H1 (cell line): ENCODE measurements around the gene AFG1L. TPM values are rescaled to one million over a fixed set of nuclear protein-coding genes. Genes with fewer than 3 reads are reported as not detected.

Experiments used
- CTCF ChIA-PET: fragments of 300-600 bp; sonication (Branson Sonifier 250); formaldehyde crosslinking; loops from one replicate; lab custom pipeline; 2021; ENCODE audit not compliant: partially characterized antibody; lab: Charles Lee
- POLR2A ChIA-PET: fragments of 300-600 bp; sonication (Branson Sonifier 250); formaldehyde crosslinking; loops from one replicate; lab custom pipeline; 2021; ENCODE audit warnings: inconsistent platforms; ENCODE audit not compliant: partially characterized antibody; lab: Charles Lee
- DNase-seq, 2 experiments: peaks; one replicate each; pipeline versions ENCODE4 v3.0.0 to v3.0.0-alpha.2; 2010 to 2022; ENCODE audit warnings: low spot score in 2 of 2, low read depth in 1 of 2, mixed read lengths in 1 of 2
- FAIRE-seq: peaks from 2 replicates; lab custom pipeline; 2011; peaks lifted over from hg19 to GRCh38; lab: Jason Lieb, UNC
- H2AFZ ChIP-seq: 2 replicates; pipeline ENCODE4 v1.8.1; 2012; ENCODE audit warnings: low read length, inconsistent platforms
- H2AK5ac ChIP-seq: 2 replicates; pipeline ENCODE4 v1.6.1; 2013; ENCODE audit warnings: low read depth, low read length
- H2BK120ac ChIP-seq: replicated peaks from 2 replicates; pipeline ENCODE3; 2013; ENCODE audit warnings: low read depth, low read length, inconsistent platforms
- H2BK12ac ChIP-seq: 2 replicates; pipeline ENCODE4 v1.6.1; 2013; ENCODE audit warnings: low read depth, low read length
- H2BK15ac ChIP-seq: 2 replicates; pipeline ENCODE4 v1.6.1; 2013; ENCODE audit warnings: low read length
- H2BK20ac ChIP-seq: 2 replicates; pipeline ENCODE4 v1.6.1; 2013; ENCODE audit warnings: low read length
- H2BK5ac ChIP-seq: 2 replicates; pipeline ENCODE4 v1.6.1; 2013; ENCODE audit warnings: low read depth, low read length
- H3K14ac ChIP-seq: 2 replicates; pipeline ENCODE4 v1.6.1; 2013; ENCODE audit warnings: inconsistent platforms; ENCODE audit not compliant: insufficient read length
- H3K18ac ChIP-seq: 2 replicates; pipeline ENCODE4 v1.6.1; 2013; ENCODE audit warnings: low read length; ENCODE audit errors: extremely low read depth
- H3K23ac ChIP-seq: 2 replicates; pipeline ENCODE4 v1.6.1; 2013; ENCODE audit warnings: inconsistent platforms; ENCODE audit not compliant: insufficient read length
- H3K23me2 ChIP-seq: 2 replicates; pipeline ENCODE4 v1.6.1; 2013; ENCODE audit warnings: low read depth, low read length
- H3K27ac ChIP-seq: 2 replicates; pipeline ENCODE4 v1.6.1; 2011; ENCODE audit warnings: low read depth, low read length, inconsistent platforms
- H3K27me3 ChIP-seq, 4 experiments: replicated peaks in 1 of 4; 1 replicate in 1 of 4; 2 replicates in 3 of 4; pipeline versions ENCODE4 v1.6.1 to v1.8.1; 2011 to 2013; ENCODE audit warnings: low read length in 3 of 4, mild to moderate bottlenecking in 3 of 4, inconsistent platforms in 2 of 4, mixed read lengths in 2 of 4, moderate library complexity in 1 of 4; ENCODE audit not compliant: control insufficient read depth in 3 of 4, insufficient read depth in 3 of 4; ENCODE audit errors: extremely low read depth in 1 of 4
- H3K36me3 ChIP-seq, 4 experiments: 2 replicates each; pipeline versions ENCODE4 v1.6.1 to v1.8.1; 2011 to 2013; ENCODE audit warnings: mild to moderate bottlenecking in 4 of 4, low read length in 3 of 4, moderate library complexity in 2 of 4, control low read depth in 1 of 4, inconsistent platforms in 1 of 4; ENCODE audit not compliant: insufficient read depth in 4 of 4, control insufficient read depth in 2 of 4
- H3K4ac ChIP-seq: replicated peaks from 2 replicates; pipeline ENCODE3; 2013; ENCODE audit warnings: low read length, low read depth, mixed read lengths, inconsistent platforms; ENCODE audit not compliant: insufficient read length
- H3K4me1 ChIP-seq, 4 experiments: replicated peaks in 1 of 4; 1 replicate in 1 of 4; 2 replicates in 3 of 4; pipeline versions ENCODE4 v1.6.1 to v1.8.1; 2011 to 2013; ENCODE audit warnings: low read length in 3 of 4, inconsistent platforms in 2 of 4, mixed read lengths in 1 of 4; ENCODE audit not compliant: insufficient read depth in 4 of 4, control insufficient read depth in 3 of 4
- H3K4me2 ChIP-seq, 2 experiments: 2 replicates each; pipeline versions ENCODE4 v1.6.1 to v1.8.1; 2011 to 2013; ENCODE audit warnings: low read depth in 2 of 2, low read length in 2 of 2, control low read depth in 1 of 2, inconsistent platforms in 1 of 2, mild to moderate bottlenecking in 1 of 2; ENCODE audit not compliant: insufficient read depth in 1 of 2
- H3K4me3 ChIP-seq, 4 experiments: fragments of 200-600, 300-600 bp in 1 of 4; sonication (generic), shearing (Covaris generic), sonication (Bioruptor Twin) in 1 of 4; 2 replicates each; pipeline versions ENCODE4 v1.5.1 to v1.8.1; 2011 to 2016; ENCODE audit warnings: low read length in 4 of 4, low read depth in 3 of 4, control low read depth in 2 of 4, inconsistent platforms in 2 of 4, mild to moderate bottlenecking in 2 of 4, mixed read lengths in 1 of 4, moderate library complexity in 1 of 4; ENCODE audit not compliant: insufficient read depth in 2 of 4; ENCODE audit errors: extremely low read depth in 1 of 4
- H3K56ac ChIP-seq: replicated peaks from 2 replicates; pipeline ENCODE3; 2013; ENCODE audit warnings: low read depth, mild to moderate bottlenecking, mixed read lengths, low read length, inconsistent platforms; ENCODE audit not compliant: insufficient read length
- H3K79me1 ChIP-seq: 2 replicates; pipeline ENCODE4 v1.6.1; 2013; ENCODE audit warnings: low read depth, low read length, control low read depth
- H3K79me2 ChIP-seq, 2 experiments: 2 replicates each; pipeline versions ENCODE4 v1.6.1 to v1.8.1; 2012 to 2013; ENCODE audit warnings: low read length in 2 of 2, mild to moderate bottlenecking in 2 of 2, inconsistent platforms in 1 of 2; ENCODE audit not compliant: insufficient read depth in 2 of 2, control insufficient read depth in 1 of 2
- H3K9ac ChIP-seq, 4 experiments: replicated peaks in 1 of 4; 1 replicate in 1 of 4; 2 replicates in 3 of 4; pipeline versions ENCODE4 v1.6.1 to v1.8.1; 2011 to 2013; ENCODE audit warnings: low read depth in 3 of 4, low read length in 3 of 4, control low read depth in 2 of 4, mild to moderate bottlenecking in 2 of 4, moderate library complexity in 2 of 4, inconsistent platforms in 1 of 4; ENCODE audit errors: extremely low read depth in 1 of 4
- H3K9me3 ChIP-seq, 2 experiments: 2 replicates each; pipeline versions ENCODE4 v1.6.1 to v1.8.1; 2012 to 2013; ENCODE audit warnings: mild to moderate bottlenecking in 2 of 2, moderate library complexity in 2 of 2, control low read depth in 1 of 2, inconsistent platforms in 1 of 2, low read depth in 1 of 2, low read length in 1 of 2, mixed read lengths in 1 of 2; ENCODE audit not compliant: insufficient read depth in 2 of 2
- H4K20me1 ChIP-seq, 2 experiments: replicated peaks in 1 of 2; 2 replicates each; pipeline versions ENCODE3 to v1.8.1; 2011 to 2013; ENCODE audit warnings: inconsistent platforms in 2 of 2, low read length in 2 of 2, mild to moderate bottlenecking in 1 of 2; ENCODE audit not compliant: insufficient read depth in 2 of 2, control insufficient read depth in 1 of 2
- H4K5ac ChIP-seq: 2 replicates; pipeline ENCODE4 v1.6.1; 2013; ENCODE audit warnings: low read length, low read depth, mixed read lengths, inconsistent platforms; ENCODE audit not compliant: insufficient read length
- H4K8ac ChIP-seq: 2 replicates; pipeline ENCODE4 v1.8.0; 2013; ENCODE audit warnings: mild to moderate bottlenecking, moderate library complexity, low read length, inconsistent platforms; ENCODE audit not compliant: insufficient read depth; ENCODE audit errors: extremely low read depth
- H4K91ac ChIP-seq: replicated peaks from 2 replicates; pipeline ENCODE3; 2013; ENCODE audit warnings: low read length, mixed read lengths, inconsistent platforms; ENCODE audit not compliant: insufficient read length
- CREB1 ChIP-seq: IDR thresholded peaks from 2 replicates; pipeline ENCODE4 v1.6.1; 2012; ENCODE audit warnings: inconsistent platforms
- POU5F1 ChIP-seq: IDR thresholded peaks from 2 replicates; pipeline ENCODE4 v1.6.1; 2011; ENCODE audit warnings: low read depth, mild to moderate bottlenecking, low read length, moderate library complexity
- ZNF274 ChIP-seq: IDR thresholded peaks from 2 replicates; pipeline ENCODE4 v1.7.0; 2012; ENCODE audit warnings: low read length, borderline replicate concordance; ENCODE audit errors: extremely low read depth
- WGBS, 2 experiments: shearing (Covaris generic) in 1 of 2; methylation state at CpG; one replicate each; pipeline versions ENCODE4 v1.1.6 to v1.1.7; 2013 to 2015; ENCODE audit warnings: low lambda C conversion rate in 2 of 2, mixed read lengths in 2 of 2, inconsistent platforms in 1 of 2, low coverage in 1 of 2, missing lambda C conversion rate in 1 of 2; ENCODE audit not compliant: insufficient replicate concordance in 2 of 2, insufficient coverage in 1 of 2, insufficient read length in 1 of 2; ENCODE audit errors: extremely low coverage in 1 of 2, missing lambda C conversion rate in 1 of 2; 5-methylcytosine and 5-hydroxymethylcytosine counted together
- polyA plus RNA-seq, 7 experiments: library from polyadenylated mRNA; depleted of rRNA in 3 of 7; stranded (reverse) in 5 of 7; unstranded in 2 of 7; fragments of >200 nt in 5 of 7; fragments of 200-250 nt in 2 of 7; gene quantifications; 1 replicate in 5 of 7; 2 replicates in 1 of 7; 4 replicates in 1 of 7; pipeline versions ENCODE4 v1.2.1 to v1.2.3, GENCODE V29; 2011 to 2013; ENCODE audit warnings: missing spikeins in 2 of 7, mixed read lengths in 2 of 7
- total RNA-seq: library from RNA; stranded (reverse); fragmentation: NEBNext Ultra II Directional; extraction: Animal tissue kit (Norgen Biotek cat#: 25700); gene quantifications from 2 replicates; pipeline ENCODE4 v1.2.1, GENCODE V29; 2021

Gene AFG1L
- total and polyA plus RNA-seq, 2 of the 8 experiments (the other 6 are each of a cell fraction or from before 2014, with no cell fraction given), result 0.98 to 5.7 TPM

DNA sequence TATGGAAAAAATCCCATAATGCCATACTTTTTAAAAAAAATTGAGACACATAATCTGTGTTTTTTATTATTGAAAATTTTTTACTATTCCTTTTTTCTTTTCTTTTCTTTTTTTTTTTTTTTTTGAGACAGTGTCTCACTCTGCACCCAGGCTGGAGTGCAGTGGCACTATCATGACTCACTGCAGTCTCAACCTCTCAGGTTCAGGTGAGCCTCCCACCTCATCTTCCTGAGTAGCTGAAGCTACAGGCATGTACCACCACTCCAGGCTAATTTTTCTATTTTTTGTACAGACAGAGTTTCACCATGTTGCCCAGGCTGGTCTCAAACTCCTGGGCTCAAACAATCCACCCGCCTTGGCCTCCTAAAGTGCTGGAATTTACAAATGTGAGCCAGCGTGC is 100.4 kb downstream of the AFG1L start:
- no peak overlapping the region for H3K18ac ChIP-seq
- no peaks in the 10 kb centered on the region for H3K79me2 ChIP-seq
- no peak overlapping the region for H3K14ac ChIP-seq
- no peak overlapping the region for H2BK20ac ChIP-seq
- H2BK5ac ChIP-seq, result no peak overlapping the region
- no peaks in the 10 kb centered on the region for H3K9me3 ChIP-seq
- CTCF ChIA-PET, result no interaction called here
- H3K4ac ChIP-seq, result no peak overlapping the region
- H4K8ac ChIP-seq, result no peak overlapping the region
- H2AFZ ChIP-seq, result no peak overlapping the region
- no peak for FAIRE-seq
- H2AK5ac ChIP-seq, result no peak overlapping the region
- no peaks in the 10 kb centered on the region for H3K36me3 ChIP-seq
- H3K27me3 ChIP-seq, result no peaks in the 10 kb centered on the region
- no peak overlapping the region for H2BK120ac ChIP-seq
- no peak overlapping the region for H4K5ac ChIP-seq
- 84% methylated on average over 2 of the region's 2 CpGs; no CpG with 5 or more reads in 1 of the 2 experiments for WGBS, 2 experiments
- H3K4me2 ChIP-seq, result no peak overlapping the region
- no peak overlapping the region for H2BK12ac ChIP-seq
- H3K27ac ChIP-seq, result no peak overlapping the region
- no peak for TF ChIP-seq POU5F1
- no peak for TF ChIP-seq CREB1
- TF ChIP-seq ZNF274, result no peak
- H4K20me1 ChIP-seq, result no peaks in the 10 kb centered on the region
- no peak overlapping the region for H4K91ac ChIP-seq
- no peak overlapping the region for H2BK15ac ChIP-seq
- no peaks in the 10 kb centered on the region for H3K4me1 ChIP-seq
- no peaks in the 10 kb centered on the region for H3K23me2 ChIP-seq
- POLR2A ChIA-PET, result no interaction called here
- H3K4me3 ChIP-seq, result no peak overlapping the region
- DNase-seq, result no peak
- H3K23ac ChIP-seq, result no peak overlapping the region
- H3K56ac ChIP-seq, result no peak overlapping the region
- H3K9ac ChIP-seq, result no peak overlapping the region
- H3K79me1 ChIP-seq, result no peaks in the 10 kb centered on the region
